HG03097 (cell line): ENCODE measurements around the gene HSFX2.
"Not testable (repeated sequence)": the region's sequence is repeated elsewhere in the genome, so short reads cannot be mapped to it uniquely, and the experiment has no call there.

Experiments used
- ATAC-seq: cut with Tn5 transposase; IDR thresholded peaks from one replicate; pipeline ENCODE4 v1.9.1; 2021; ENCODE audit not compliant: unreplicated experiment, low FRiP score

The HSFX2 gene

DNA sequence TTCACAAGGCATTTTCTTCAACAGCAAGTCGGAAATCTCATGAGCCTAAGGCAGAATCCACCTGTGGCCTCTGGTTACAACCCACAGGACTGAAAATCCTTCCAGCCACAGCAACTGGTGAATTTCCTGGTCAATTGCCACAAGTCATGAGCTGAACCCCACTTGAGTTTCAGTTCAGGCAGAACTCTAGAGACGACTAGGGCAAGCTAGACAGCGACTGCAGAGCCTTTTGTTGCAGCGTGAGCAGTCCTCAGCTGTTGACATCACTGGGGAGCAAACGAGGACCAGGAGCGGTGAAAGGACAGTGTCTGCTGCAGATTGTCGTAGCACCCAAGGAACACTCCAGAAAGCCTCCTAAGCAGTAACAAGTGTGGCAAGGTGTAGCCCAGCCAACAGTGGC lies 829 bp upstream of the HSFX2 start:
- not testable (repeated sequence) for ATAC-seq

DNA sequence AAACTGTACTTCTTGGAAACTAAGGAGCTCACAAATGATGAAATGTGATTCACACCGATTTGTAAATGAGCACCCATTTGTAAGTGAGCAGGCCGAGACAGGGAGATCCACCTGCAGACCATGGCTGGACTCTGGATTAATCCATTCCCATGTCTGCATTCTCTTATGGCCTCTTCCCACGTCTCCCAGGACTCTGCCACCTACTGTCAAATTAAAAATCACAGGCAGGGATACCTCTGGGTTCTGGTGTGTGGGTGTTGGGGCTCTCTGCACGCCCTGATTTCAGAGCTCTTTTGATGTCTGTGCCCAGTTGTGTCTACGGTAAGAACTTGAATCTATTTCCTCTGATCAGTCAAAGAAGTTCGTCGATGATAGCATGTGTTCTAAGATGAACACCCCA lies 4.1 kb downstream of the HSFX2 start:
- not testable (repeated sequence) for ATAC-seq

DNA sequence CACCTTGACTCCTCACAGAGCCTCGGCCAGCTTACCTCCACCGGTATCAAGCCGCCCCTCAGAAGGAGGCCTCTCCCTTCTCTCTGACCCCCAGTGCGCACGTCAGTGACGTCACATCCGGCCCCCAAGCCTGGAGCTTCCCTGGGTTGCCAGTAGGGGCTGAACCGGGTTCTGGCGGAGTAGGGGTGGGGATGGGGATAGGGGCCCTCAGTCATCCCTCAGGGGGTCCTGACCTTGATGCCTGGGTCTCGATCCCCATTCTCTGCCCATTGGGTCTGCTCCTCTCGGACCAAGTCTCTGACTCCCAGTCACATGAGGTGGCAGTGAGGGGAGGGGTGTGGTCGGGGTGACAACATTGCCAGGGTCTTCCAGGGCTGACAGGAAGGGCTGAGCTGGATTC lies 7.8 kb downstream of the HSFX2 start, which contains the start of gene MAGEA9B:
MAGEA9B (minus strand) TSS at position 101 of the 400 bp plus-strand sequence. CDS start 4,280 bp downstream, outside the sequence.
- not testable (repeated sequence) for ATAC-seq

- not testable (repeated sequence) for ATAC-seq
Observed at GRCh38 chrX:149585631-149586030, 9.5 kb downstream of the HSFX2 start.

DNA sequence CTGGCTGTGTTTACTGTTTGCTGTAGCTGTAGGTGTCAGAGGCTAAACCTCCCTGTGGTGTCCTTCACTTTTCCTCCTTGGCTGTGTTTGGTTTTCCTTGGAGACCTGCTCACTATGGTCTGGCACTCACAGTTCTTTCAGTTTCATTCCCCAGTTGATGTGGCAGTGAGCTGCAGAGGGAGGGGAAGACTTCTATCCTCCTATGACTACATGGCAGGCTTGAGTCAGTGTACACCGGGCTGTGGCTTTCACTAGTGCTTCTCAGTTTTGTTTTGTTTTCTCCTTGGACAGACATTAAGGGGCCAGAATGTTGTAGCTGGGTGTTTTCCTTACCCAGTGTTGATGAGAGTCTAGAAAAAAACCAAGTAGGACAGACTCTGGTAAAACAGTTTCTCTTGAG lies 21.7 kb downstream of the HSFX2 start:
- ATAC-seq, result peak; percentile 100

DNA sequence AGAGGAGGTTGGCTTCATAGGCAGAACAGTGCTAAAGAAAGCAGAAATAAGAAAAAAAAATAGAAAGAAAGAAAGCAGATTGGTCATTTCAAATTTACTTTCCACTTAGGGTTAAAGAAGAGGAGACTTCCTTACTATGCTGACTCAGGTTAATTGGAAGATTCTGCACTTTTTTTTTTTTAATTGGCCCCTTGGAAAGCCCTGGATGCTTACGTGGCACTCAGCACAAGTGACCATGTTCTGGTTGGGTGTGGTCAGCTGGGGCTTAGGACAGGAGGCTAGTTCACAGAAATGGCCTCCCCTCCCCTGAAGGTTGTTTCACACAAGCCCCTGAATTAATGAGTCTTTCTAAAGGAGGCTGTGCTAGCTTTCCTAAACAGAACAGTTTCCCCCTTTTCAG lies 22.4 kb downstream of the HSFX2 start:
- ATAC-seq, result no peak

DNA sequence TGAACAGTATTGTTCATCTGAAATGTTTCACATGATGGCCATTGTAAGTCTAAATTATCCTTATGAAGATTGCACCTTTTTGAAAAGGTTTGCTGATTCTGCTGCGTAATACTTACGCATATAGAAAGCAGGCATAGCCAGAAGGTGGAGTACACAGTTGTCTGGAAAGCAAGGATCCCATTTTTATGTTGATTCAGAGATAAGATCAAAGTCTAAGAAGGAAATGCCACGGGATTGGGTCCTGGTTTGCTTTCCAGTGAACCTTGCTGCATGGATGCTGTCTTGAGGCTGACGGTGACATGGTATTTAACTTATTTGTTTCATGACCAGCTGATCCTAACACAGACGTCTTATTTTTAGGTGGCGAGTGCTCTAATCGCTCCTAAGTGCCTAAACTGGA lies 23.3 kb downstream of the HSFX2 start:
- ATAC-seq, result no peak

GRCh38 chrX:149570668-149571067 lies 24.4 kb downstream of the HSFX2 start:
- no peak for ATAC-seq

DNA sequence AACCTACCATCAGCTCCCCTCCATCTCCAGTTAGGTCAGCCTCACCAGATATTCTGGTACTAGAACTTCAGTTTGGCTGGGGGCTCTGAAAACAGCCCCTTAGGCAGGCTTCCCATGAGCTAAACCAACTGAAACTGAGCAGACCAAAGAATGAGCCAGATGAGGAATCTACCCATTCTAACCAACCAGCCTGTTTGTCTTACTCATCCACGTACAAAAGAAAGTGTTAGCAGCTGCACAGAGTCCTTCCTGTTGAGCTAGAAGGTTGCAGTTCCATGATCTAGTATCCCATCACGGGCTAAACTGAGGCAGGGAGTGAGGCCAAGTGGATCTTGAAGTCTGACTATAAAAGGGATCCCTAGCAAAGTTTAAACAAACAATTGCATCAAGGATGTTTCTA lies 25.3 kb downstream of the HSFX2 start:
- ATAC-seq, result no peak

GRCh38 chrX:149568701-149569296 lies 26.3 kb downstream of the HSFX2 start:
- no peak for ATAC-seq

DNA sequence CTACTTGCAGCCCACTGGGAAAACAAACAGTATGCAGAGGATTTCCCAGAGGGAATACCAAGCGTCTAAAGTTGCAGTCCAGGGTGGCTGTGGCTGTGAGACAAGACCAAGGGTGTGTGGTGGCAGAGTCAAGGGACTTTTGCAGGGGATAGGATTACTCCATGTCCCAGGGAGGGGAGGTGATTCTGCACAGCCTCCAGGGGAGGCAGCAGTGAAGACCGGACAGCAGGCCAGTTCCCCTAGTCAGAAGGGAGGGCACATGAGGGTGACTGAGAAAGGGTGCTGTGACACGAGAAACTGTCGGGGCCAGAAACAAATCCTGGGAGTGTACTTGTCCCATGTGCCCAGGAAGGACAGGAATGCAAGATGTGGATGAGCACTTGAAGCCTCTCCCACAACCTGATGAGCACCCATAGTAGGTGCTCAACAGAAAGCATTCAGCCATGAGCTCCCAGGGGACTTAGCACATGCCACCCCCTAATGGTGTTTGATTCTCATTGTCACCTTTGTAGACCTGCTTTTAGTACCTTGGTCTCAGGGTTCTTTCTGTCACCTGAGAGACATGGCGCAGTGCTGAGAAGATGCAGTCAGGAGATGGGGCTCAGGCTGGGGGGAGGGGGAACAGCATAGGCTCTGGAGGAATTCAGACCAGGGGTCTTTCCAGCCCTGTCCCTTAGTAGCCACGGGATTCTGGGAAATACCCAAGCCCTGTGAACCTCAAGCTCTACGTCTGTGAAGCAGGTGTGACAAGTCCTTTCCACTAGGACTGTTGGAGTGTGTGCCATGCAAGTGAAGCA lies 27.3 kb downstream of the HSFX2 start:
- no peak for ATAC-seq

DNA sequence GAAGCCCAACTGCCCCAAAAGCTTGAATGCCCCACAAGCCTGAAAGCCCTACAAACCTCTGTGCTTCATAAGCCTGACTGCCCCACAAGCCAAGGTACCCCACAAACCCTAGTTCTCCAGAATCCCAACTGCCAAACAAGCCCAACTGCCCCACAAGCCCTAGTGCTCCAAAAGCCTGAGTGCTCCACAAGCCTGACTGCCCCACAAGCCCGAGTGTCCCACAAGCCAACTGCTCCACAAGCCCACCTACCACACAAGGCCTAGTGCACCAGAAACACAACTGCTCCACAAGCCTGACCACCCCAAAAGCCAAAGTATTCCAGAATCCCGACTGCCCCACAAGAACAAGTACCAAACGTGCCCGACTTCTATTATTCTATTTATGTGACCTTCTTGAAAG lies 31.8 kb downstream of the HSFX2 start:
- ATAC-seq, result no peak

GRCh38 chrX:149555251-149555650 lies 39.9 kb downstream of the HSFX2 start:
- ATAC-seq, result not testable (repeated sequence)

DNA sequence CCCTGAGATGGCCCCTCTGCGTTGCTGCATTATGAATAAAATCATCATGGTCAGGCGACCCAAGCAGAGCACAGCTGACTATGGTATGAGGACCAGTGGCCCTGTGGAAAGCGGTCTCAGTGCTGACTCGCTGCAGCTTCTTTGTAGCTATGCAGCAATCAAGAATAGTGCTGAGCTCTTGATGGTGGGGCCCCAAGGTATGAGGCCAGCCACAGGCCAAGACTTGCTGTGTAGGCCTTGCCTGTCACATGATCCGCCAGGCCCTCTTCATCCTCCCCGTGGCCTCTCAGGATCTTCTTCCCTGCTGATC lies 43.2 kb downstream of the HSFX2 start:
- ATAC-seq, result not testable (repeated sequence)

DNA sequence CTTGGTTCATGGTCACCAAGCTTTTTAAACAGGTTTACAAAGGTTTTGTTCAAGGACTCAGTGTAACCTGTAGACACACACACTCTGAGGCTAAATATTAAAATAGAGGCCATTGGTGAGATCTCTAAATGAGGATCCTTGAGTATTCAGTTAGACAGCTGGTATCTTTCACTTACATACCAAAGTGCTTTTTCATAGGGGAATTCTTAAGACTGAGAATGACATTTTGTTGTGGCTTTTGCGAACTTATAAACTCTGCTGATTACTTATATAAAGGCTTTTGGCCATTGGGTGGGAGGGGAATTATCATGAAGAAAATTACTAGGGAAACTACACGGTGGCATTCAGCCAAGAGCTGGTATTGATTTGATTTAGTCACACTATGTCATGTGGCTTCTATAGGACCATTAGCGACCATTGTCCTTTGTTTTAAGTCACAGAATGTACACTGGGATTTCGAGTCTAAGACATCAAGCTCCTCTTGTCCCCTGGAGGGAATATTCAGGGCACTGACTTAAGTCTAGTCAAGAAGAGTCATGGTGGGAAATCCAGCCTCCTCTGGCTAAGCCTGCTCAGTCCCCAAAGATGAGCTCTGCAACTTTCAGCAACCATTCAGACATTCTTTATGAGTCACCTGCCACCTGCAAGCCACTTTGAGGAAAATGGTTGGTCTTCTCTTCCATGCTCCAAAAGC lies 43.7 kb downstream of the HSFX2 start:
- ATAC-seq, result not testable (repeated sequence)

DNA sequence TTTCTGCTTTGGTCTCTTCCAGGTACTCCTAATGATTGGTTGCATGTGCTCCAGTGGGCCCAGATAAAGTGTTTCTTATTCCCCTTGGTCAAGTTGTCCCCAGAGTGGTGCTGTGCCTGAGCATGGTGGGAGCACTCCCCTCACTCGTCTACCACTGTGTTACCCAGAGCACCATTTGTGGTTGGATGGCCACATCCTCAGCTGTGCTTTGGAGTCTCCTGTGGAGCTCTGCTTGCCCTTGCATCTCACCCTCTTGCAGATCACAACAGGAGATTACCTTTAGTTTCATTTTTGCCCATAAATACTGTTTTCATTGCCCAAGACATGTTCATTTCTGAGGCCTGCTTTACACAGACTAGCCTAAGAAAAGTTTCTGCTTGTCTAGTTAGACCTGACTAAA lies 44.7 kb downstream of the HSFX2 start:
- ATAC-seq, result not testable (repeated sequence)

DNA sequence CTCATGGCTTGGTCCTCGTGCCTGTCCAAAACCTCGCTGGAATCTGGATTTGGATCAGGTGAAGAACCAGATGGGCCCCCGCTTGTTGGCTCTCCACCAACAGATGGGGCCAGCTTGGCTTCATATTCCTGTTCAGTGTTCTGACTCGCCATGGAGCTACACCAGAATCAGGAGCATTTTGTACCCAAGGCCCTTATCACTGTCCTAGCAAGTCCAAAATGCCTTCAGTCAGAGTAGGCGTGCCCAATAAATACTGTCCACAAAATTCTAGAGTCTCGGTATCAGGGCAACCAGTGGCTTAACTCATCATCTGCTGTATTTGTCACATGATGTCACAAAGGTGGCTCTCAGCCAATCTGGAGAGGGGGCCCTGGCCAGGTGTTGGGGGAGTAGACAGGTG lies 45.4 kb downstream of the HSFX2 start, which contains the start of gene HSFX3:
HSFX3 (minus strand) TSS at position 224 of the 400 bp plus-strand sequence; CDS start at position 152, 72 bp downstream.
- ATAC-seq, result not testable (repeated sequence)

GRCh38 chrX:149547782-149548181 lies 47.3 kb downstream of the HSFX2 start:
- not testable (repeated sequence) for ATAC-seq

- not testable (repeated sequence) for ATAC-seq
Observed at GRCh38 chrX:149546962-149547361, 48.2 kb downstream of the HSFX2 start.

- ATAC-seq, result not testable (repeated sequence)
Observed at GRCh38 chrX:149545545-149546543, 49.3 kb downstream of the HSFX2 start.
